ENCODE data around the gene TMPRSS9.
"Not testable (repeated sequence)": the region's sequence is repeated elsewhere in the genome, so short reads cannot be mapped to it uniquely, and the experiment has no call there.

The TMPRSS9 gene

GRCh38 chr19:2387367-2388288 lies 27.6 kb downstream of the TMPRSS9 start:
- in situ Hi-C loops (cut with MboI; ENCODE audit: low sequenced_read_pairs): loop anchor here (10.0 kb wide), 1 partner anchor 233 kb away; the partner anchor contains the start of gene AP3D1

- in situ Hi-C loops (cut with MboI; ENCODE audit: low sequenced_read_pairs): loop anchor here (10.0 kb wide), 1 partner anchor 235 kb away; the partner anchor contains the start of gene AP3D1
These were observed 29.5 kb downstream of the TMPRSS9 start for GRCh38 chr19:2389594-2389993.

GRCh38 chr19:2391118-2391725 lies 31.2 kb downstream of the TMPRSS9 start:
- in situ Hi-C loops (cut with MboI; ENCODE audit: low sequenced_read_pairs): no loop called here

DNA sequence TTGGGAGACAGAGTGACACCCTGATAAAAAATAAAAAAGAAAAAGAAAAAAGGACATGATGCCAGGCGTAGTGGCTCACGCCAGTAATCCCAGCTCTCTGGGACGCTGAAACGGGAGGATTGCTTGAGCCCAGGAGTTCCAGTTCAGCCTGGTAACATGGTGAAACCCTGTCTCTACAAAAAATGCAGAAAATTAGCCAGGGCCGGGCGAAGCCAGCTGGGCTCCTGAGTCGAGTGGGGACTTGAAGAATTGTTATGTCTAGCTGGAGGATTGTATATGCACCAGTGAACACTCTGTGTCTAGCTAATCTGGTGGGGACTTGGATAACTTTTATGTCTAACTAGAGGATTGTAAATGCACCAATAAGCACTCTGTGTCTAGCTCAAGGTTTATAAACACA lies 32.3 kb downstream of the TMPRSS9 start:
- in situ Hi-C loops (cut with MboI; ENCODE audit: low sequenced_read_pairs): no loop called here

- in situ Hi-C loops (cut with MboI; ENCODE audit: low sequenced_read_pairs): not testable (repeated sequence)
These were observed 32.8 kb downstream of the TMPRSS9 start for GRCh38 chr19:2392899-2393298.

DNA sequence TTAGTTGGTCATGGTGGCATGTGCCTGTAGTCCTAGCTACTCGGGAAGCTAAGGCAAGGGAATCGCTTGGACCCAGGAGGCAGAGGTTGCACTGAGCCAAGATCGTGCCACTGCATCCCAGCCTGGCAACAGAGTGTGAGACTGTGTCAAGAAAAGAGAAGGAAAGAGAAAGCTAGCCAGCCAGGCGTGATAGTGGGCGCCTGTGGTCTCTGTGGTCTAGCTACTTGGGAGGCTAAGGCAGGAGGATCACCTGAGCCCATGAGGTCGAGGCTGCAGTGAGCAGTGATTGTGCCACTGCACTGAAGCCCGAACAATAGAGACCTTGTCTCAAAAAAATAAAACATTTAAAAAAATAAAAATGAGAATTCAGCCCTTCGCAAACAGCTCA lies 34.0 kb downstream of the TMPRSS9 start:
- in situ Hi-C loops (cut with MboI; ENCODE audit: low sequenced_read_pairs): no loop called here

GRCh38 chr19:2394442-2395292 lies 34.6 kb downstream of the TMPRSS9 start:
- in situ Hi-C loops (cut with MboI; ENCODE audit: low sequenced_read_pairs): no loop called here

DNA sequence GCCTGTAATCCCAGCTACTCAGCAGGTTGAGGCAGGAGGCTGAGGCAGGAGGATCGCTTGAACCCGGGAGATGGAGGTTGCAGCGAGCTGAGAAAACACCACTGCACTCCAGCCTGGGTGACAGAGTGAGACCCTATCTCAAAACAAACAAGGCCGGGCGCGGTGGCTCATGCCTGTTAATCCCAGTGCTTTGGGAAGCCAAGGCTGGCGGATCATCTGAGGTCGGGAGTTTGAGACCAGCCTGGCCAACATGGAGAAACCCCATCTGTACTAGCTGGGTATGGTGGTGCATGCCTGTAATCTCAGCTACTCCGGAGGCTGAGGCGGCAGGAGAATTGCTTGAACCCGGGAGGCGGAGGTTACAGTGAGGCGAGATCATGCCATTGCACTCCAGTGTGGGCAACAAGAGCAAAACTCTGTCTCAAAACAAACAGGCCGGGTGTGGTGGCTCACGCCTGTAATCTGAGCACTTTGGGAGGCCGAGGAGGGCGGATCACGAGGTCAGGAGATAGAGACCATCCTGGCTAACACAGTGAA lies 35.3 kb downstream of the TMPRSS9 start:
- in situ Hi-C loops (cut with MboI; ENCODE audit: low sequenced_read_pairs): not testable (repeated sequence)

DNA sequence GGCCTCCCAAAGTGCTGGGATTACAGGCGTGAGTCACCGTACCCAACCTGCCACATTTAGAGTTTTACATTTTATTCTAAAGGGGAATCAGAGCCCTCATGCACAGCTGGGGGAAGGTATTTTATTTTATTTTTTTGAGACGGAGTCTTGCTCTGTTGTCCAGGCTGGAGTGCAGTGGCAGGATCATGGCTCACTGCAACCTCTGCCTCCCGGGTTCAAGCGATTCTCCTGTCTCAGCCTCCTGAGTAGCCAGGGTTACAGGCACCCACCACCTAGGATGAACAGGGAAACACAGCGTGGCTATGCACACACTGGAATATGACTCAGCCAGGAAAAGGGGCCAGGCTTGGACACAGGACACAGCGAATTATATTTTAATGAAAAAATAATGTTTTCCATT lies 37.1 kb downstream of the TMPRSS9 start:
- in situ Hi-C loops (cut with MboI; ENCODE audit: low sequenced_read_pairs): not testable (repeated sequence)

DNA sequence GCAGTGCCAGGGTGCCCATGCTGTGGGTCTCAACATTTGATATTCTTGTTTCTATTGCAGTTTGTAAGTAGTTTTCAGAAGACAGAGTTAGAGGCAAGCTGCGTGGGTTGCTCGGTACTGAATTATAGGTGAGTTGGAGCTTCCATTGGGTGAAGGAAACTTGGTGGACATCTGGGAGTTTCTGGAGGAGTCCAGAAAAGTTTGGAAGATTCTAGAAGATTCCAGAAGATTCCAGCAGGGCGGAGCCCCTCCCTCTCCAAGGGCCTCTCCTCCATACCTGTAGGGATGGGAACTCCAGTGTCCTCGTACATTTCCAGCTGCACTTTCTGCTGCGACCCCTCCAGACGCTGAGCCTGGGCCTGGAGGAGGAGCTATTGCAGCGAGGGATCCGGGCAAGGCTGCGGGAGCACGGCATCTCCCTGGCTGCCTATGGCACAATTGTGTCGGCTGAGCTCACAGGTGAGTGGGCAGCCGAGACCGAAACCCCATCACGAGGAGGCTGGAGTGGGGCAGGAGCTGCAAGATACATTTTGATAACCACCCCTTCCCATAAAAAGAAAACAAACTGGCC lies 38.8 kb downstream of the TMPRSS9 start:
- in situ Hi-C loops (cut with MboI; ENCODE audit: low sequenced_read_pairs): no loop called here

DNA sequence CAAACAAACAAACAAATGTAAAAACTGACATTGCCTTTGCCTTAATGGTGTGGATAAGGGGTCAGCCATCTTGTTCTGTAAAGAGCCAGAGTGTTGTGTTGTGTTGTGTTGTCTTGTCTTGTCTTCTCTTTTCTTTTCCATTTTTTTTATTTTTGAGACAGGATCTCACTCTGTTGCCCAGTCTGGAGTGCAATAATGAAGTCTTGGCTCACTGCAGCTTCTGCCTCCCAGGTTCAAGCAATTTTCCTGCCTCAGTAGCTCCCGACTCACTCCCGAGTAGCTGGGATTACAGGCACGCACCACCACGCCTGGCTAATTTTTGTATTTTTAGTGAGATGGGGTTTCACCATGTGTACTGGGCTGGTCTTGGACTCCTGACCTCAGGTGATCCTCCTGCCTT lies 39.5 kb downstream of the TMPRSS9 start:
- in situ Hi-C loops (cut with MboI; ENCODE audit: low sequenced_read_pairs): no loop called here

GRCh38 chr19:2408247-2408646 lies 48.2 kb downstream of the TMPRSS9 start:
- in situ Hi-C loops (cut with MboI; ENCODE audit: low sequenced_read_pairs): no loop called here

DNA sequence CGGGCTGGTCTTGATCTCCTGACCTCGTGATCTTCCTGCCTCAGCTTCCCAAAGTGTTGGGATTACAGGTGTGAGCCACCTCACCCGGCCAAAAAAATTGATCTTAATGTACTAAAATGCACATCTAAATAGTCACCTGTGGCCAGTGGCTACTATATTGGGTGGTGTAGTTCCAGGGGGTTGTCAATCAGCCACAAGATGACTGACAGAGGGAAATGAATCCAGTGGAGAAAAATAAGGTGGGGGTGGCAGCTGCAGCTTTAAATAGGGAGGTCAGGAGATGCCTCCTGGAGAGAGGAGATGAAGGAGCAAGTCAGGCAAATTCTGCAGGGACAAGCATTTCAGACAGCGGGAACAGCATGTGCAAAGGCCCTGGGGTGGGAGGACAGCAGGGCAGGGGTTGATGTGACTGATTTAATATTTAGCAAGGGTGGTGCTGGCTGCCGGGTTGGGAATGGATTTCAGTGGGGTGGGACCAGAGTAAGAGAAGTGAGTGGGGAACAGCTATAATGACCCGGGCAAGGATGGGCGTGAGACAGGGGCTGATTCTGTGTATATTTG lies 49.4 kb downstream of the TMPRSS9 start:
- in situ Hi-C loops (cut with MboI; ENCODE audit: low sequenced_read_pairs): no loop called here

DNA sequence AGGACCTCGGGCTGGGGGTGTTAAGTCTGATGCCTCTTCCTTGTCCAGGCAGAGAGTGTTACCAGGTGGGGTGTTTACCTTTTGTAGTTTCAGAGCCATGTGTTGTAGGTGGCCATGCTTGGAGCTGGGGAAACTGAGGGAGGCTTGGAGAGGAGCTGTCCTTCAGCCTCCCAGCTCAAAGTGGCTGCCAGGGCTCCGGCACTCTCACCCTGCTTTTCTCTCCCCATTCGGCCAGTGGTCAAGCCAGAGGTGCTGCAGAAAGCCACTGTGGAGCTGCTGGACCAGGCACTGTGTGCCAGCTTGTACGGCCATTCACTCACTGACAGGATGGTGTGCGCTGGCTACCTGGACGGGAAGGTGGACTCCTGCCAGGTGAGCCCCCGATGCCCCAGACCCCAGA lies 50.0 kb downstream of the TMPRSS9 start:
- in situ Hi-C loops (cut with MboI; ENCODE audit: low sequenced_read_pairs): no loop called here

DNA sequence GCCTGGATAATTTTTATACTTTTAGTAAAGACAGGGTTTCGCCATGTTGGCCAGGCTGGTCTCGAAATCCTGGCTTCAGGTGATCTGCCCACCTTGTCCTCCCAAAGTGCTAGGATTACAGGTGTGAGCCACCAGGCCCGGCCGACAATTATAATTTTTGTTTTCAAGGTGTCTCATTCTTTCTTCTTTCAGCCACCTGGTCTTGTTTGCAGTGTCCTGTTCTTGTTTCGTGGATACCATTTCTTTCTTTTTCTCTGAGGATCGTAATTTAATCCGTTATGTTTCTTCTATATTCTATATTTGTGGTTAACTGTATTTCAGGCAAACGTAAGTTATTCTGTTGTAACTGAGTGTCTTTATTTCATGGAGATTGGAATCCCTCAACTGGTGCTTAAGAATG lies 51.6 kb downstream of the TMPRSS9 start:
- in situ Hi-C loops (cut with MboI; ENCODE audit: low sequenced_read_pairs): no loop called here

- in situ Hi-C loops (cut with MboI; ENCODE audit: low sequenced_read_pairs): no loop called here
These were observed 52.4 kb downstream of the TMPRSS9 start for GRCh38 chr19:2412449-2412848.

GRCh38 chr19:2413159-2413558 lies 53.1 kb downstream of the TMPRSS9 start:
- in situ Hi-C loops (cut with MboI; ENCODE audit: low sequenced_read_pairs): no loop called here

- in situ Hi-C loops (cut with MboI; ENCODE audit: low sequenced_read_pairs): no loop called here
These were observed 53.6 kb downstream of the TMPRSS9 start for GRCh38 chr19:2413629-2414028.

DNA sequence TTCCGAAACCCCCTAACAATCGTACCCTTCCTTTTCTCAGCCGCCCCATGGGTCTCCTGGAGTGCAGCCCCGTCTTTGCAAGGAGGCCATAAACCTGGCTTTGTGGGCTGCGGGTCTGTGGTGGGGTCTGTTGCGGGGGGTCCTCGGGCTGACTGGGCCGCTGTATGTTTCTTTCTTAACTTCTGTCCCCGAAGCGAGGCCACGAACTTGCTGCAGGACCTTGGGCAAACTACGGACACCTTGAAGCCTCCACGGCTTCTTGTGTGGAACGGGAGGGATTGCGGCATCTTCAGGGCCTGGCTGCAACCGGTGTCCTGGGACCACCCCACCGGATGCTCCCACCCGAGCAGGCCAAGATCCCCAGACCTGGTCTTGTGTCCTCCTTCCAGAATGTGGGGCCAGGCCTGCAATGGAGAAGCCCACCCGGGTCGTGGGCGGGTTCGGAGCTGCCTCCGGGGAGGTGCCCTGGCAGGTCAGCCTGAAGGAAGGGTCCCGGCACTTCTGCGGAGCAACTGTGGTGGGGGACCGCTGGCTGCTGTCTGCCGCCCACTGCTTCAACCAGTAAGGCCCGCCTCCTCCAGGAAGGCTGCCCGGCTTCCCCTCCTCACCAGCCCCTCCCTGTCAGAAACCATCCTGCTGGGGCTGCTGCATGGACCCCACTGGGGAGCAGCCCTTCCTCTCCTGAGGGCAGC lies 55.4 kb downstream of the TMPRSS9 start:
- in situ Hi-C loops (cut with MboI; ENCODE audit: low sequenced_read_pairs): no loop called here

DNA sequence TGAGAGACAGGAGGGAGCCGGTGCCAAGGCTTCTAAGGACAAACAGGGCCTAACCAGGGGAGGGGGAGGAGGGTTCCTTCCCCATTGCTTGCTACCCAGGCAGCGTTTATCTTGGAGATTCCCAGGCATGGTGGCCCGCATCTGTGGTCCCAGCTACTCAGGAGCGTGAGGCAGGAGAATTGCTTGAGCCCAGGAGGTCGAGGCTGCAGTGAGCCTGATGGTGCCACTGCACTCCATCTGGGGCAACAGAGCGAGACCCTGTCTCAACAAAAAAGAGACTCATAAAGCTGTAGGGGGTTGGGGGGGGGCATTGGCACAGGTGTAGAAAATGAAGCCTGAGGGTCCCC lies 55.9 kb downstream of the TMPRSS9 start:
- in situ Hi-C loops (cut with MboI; ENCODE audit: low sequenced_read_pairs): no loop called here

Data from HL-60/S4 (cell line).